Measurements from ENCODE around the gene TRMT10A. TPM values are rescaled to one million over a fixed set of nuclear protein-coding genes. Genes with fewer than 3 reads are reported as not detected.

TRMT10A gene, protein sequence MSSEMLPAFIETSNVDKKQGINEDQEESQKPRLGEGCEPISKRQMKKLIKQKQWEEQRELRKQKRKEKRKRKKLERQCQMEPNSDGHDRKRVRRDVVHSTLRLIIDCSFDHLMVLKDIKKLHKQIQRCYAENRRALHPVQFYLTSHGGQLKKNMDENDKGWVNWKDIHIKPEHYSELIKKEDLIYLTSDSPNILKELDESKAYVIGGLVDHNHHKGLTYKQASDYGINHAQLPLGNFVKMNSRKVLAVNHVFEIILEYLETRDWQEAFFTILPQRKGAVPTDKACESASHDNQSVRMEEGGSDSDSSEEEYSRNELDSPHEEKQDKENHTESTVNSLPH
- total RNA-seq = 6.8 and 11.5 TPM in 2 replicates

DNA sequence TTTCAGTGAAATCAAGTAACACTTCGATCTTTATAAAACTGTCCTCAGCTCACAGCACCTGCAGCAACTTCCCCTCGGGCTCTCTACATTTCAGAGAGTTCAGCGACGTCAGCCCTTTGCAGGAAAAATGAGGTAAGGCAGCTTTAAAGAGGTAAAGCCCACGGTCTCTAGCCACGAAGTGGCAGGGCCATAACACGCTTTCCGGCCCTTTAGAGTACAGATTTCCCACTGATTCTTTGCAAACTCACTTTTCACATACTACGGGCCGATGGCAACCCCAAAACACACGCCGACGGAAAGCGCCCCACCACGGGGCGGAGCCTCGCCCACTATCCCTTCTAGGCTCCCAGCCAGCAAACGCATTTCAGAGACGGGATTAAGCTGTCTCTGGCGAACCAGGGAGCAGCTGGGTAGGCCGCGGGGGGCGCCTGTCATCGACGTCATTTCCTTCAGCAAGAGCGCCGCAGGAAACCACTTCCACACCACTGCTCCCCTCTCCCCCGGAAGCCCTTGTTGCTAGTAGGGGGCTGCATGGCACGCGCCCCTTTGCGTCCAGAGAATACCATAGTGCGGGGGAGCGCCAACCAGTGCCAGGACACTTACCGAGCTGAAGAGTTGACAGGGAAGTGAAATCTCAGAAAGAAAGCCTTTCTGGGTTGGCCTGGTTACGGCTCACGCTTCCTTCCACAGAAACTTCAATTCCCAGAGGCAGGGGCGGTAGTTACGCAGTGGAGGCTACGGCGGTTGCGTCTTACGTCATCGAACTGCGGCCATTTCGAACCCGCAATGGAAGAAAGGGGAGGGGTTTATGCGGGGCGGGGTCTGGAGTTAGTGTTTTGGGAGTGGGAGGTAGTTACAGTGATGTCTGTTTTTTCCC, at the start of gene TRMT10A:
Gene TRMT10A, minus strand, starts transcription at position 730 of the 877 bp plus-strand sequence. CDS start 4,701 bp downstream, outside the sequence.

DNA sequence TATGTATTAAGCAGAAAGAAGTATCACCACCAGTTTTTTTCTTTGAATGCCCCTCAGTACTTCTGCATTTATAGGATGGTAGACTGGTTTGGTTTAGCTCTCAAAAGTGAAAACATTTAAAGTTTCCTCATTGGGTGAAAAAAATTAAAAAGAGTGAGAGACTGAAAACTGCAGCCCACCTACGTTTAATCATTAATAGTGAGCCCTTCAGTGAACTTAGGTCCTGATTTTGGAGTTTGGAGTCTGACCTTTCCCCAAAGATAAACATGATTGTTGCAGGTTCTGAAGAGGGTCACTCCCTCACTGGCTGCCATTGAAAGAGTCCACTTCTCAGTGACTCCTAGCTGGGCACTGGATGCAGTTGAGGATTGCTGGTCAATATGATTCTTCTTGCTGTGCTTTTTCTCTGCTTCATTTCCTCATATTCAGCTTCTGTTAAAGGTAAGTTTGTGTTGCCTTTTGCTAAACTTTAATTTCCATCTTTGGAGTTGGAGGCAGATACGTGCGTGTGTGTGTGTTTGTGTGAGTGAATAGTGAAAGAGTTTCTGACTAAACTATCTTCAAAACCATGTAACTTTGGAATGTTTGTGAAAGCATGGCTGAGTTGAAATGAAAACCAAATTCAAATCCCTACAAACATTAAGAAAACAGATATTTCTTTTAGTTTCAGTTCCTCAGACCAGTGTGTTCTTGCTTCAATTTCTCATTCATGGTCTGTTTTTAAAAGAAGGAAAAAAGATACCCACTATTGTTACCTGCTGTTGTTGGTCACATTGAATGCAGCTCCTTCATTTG, 10.9 kb upstream of the TRMT10A start, which contains the start of gene MTTP:
Gene MTTP, plus strand, starts transcription at position 295 of the 795 bp plus-strand sequence. Its CDS starts 86 bp downstream, at position 381.

DNA sequence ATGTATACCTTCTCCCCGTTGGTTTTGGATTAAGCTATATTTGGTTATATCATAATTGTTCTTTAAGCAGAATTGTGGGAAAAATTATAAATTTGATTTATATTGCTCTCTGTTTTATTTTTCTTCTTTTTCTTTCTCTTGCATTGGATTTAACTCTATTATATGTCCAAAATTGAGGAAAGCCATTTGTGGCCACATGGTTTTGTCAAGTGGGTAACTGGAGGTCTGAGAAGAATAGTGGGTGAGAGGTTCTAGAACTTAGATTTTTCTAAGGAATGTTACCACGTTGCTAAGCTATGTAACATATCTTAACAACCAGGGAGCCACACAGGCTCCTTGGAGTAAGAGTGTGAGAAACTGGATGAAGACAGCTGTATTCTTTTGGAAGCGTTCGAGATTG, 53.1 kb downstream of the TRMT10A start, which contains the start of gene C4orf17:
Gene C4orf17, plus strand, starts transcription at position 301 of the 400 bp plus-strand sequence. CDS start 2,061 bp downstream, outside the sequence.

Other genes with a start within 250 kb of the TRMT10A start
- gene ADH1B, start 242.6 kb downstream of the TRMT10A start, total RNA-seq = 0.38 and 0.85 TPM in 2 replicates
- gene ADH1C, start 211.3 kb downstream of the TRMT10A start, total RNA-seq = under 0.01 TPM in 1 of 2 replicates, not detected in the other
- gene ADH7, start 128.7 kb downstream of the TRMT10A start, total RNA-seq = not detected in 2 replicates
- not detected in 2 replicates for gene C4orf17, start 53.0 kb downstream of the TRMT10A start, total RNA-seq
- under 0.01 TPM in 2 replicates for gene MTTP, start 10.8 kb upstream of the TRMT10A start, total RNA-seq
- gene C4orf54, start 93.8 kb upstream of the TRMT10A start, total RNA-seq = not detected in 2 replicates